CD4-positive, alpha-beta T cell (primary cell): ENCODE measurements around the gene MAP1B. TPM values are rescaled to one million over a fixed set of nuclear protein-coding genes. Genes with fewer than 3 reads are reported as not detected.

ENCODE experiments used
- ATAC-seq: fragments of 200-7000 bp; cut with Tn5 transposase; one replicate; pipeline ENCODE4 v1.10.0; 2022; ENCODE audit warnings: mild to moderate bottlenecking; ENCODE audit not compliant: poor library complexity
- CTCF ChIA-PET: fragments of 350-600 bp; sonication (Branson Sonifier 250); formaldehyde crosslinking; loops from one replicate; lab custom pipeline; 2021; ENCODE audit warnings: antibody characterized with exemption, inconsistent platforms; lab: Charles Lee
- POLR2A ChIA-PET: fragments of 350-600 bp; sonication (Branson Sonifier 250); formaldehyde crosslinking; loops from one replicate; lab custom pipeline; 2021; ENCODE audit warnings: antibody characterized with exemption, inconsistent platforms; lab: Charles Lee
- DNase-seq, 14 experiments: peaks; one replicate each; pipeline ENCODE4 v3.0.0-alpha.2; 2013 to 2020; ENCODE audit warnings: mixed read lengths in 2 of 14
- H3K27ac ChIP-seq, 2 donors: one replicate each; pipeline versions ENCODE4 v1.5.1 to v1.7.0; 2013; ENCODE audit warnings: low read length in 2 of 2, low read depth in 1 of 2, mild to moderate bottlenecking in 1 of 2
- H3K27me3 ChIP-seq, 2 experiments: 1 replicate in 1 of 2; 2 replicates in 1 of 2; pipeline versions ENCODE4 v1.6.1 to v1.7.0; 2013; ENCODE audit warnings: low read length in 2 of 2, control low read depth in 1 of 2, mild to moderate bottlenecking in 1 of 2, moderate library complexity in 1 of 2; ENCODE audit not compliant: insufficient read depth in 2 of 2, control insufficient read depth in 1 of 2
- H3K36me3 ChIP-seq: one replicate; pipeline ENCODE4 v1.6.1; 2013; ENCODE audit warnings: low read length, control low read depth; ENCODE audit not compliant: insufficient read depth
- H3K4me1 ChIP-seq: one replicate; pipeline ENCODE4 v1.6.1; 2013; ENCODE audit warnings: low read length, control low read depth; ENCODE audit not compliant: insufficient read depth
- H3K4me3 ChIP-seq: one replicate; pipeline ENCODE4 v1.5.1; 2013; ENCODE audit warnings: mild to moderate bottlenecking, low read length, moderate library complexity
- H3K9me3 ChIP-seq, 2 experiments: 1 replicate in 1 of 2; 2 replicates in 1 of 2; pipeline versions ENCODE4 v1.6.1 to v1.7.0; 2013; ENCODE audit warnings: low read length in 2 of 2, mild to moderate bottlenecking in 2 of 2, control low read depth in 1 of 2, moderate library complexity in 1 of 2; ENCODE audit not compliant: control insufficient read depth in 1 of 2, insufficient read depth in 1 of 2
- H3K27ac Mint-ChIP-seq: one replicate; pipeline ENCODE4 v1.8.0; 2020; ENCODE audit warnings: mixed read lengths
- H3K27me3 Mint-ChIP-seq: one replicate; pipeline ENCODE4 v1.8.0; 2021; ENCODE audit warnings: mixed read lengths
- H3K36me3 Mint-ChIP-seq: one replicate; pipeline ENCODE4 v1.8.0; 2021; ENCODE audit warnings: low read depth, mixed read lengths
- H3K4me1 Mint-ChIP-seq: one replicate; pipeline ENCODE4 v1.8.0; 2021; ENCODE audit warnings: low read depth, mixed read lengths
- H3K4me3 Mint-ChIP-seq: one replicate; pipeline ENCODE4 v1.8.0; 2020; ENCODE audit warnings: mild to moderate bottlenecking, mixed read lengths
- H3K9me3 Mint-ChIP-seq: one replicate; pipeline ENCODE4 v1.8.0; 2020; ENCODE audit warnings: mixed read lengths
- CTCF ChIP-seq: fragments of 200-600 bp; IDR thresholded peaks from one replicate; pipeline ENCODE4 v1.8.0; 2022; ENCODE audit warnings: antibody characterized with exemption, mild to moderate bottlenecking
- intact Hi-C, 2 experiments: fragments of 100-400 bp; cut with DNase I in 1 of 2; cut with micrococcal nuclease in 1 of 2; formaldehyde crosslinking; loops; one replicate each; pipeline versions ENCODE4 v1.15.1 to v1.9.0; 2023 to 2025; cut with DNase I, micrococcal nuclease
- polyA plus RNA-seq, 2 donors: library from polyadenylated mRNA; unstranded; fragments of 120-200 nt; gene quantifications; one replicate each; pipeline ENCODE4 v1.2.1, GENCODE V29; 2013
- total RNA-seq, 174 experiments: library from RNA in 2 of 174; stranded (reverse) in 2 of 174; gene quantifications; one replicate each; pipeline ENCODE4 v1.2.3 and lab custom pipeline; 2021 to 2026

The MAP1B gene
- total RNA-seq (under 1 TPM; 0.03 to 0.06 TPM), total RNA-seq (lab: John Stamatoyannopoulos, UW) (0 to 6.1 (median 0) reads per million in 172 experiments)
- 0.01 TPM for polyA plus RNA-seq (2013, experiment 1 of 2)
- polyA plus RNA-seq (2013, experiment 2 of 2) = 0.75 TPM

- Histone ChIP-seq H3K36me3 (no peaks in the 10 kb centered on the region), H3K27ac (no peak within 1 kb of the TSS), H3K27me3 (peaks cover 32 to 52% of the 10 kb centered on the region in 2 experiments), H3K4me3 (no peak within 1 kb of the TSS), H3K4me1 (peaks cover 15% of the 10 kb centered on the region), H3K9me3 (no peaks in the 10 kb centered on the region)
- Mint-ChIP-seq H3K9me3 (no peaks in the 10 kb centered on the region), H3K27ac (no peak within 1 kb of the TSS), H3K27me3 (peaks cover 67% of the 10 kb centered on the region), H3K36me3 (no peaks in the 10 kb centered on the region), H3K4me1 (peaks cover 9% of the 10 kb centered on the region), H3K4me3 (no peak within 1 kb of the TSS)
- intact Hi-C loops = no loop called here
- DNase-seq = no peak
- ATAC-seq = no peak
- ChIA-PET POLR2A (no interaction called here), CTCF (no interaction called here)
- TF ChIP-seq CTCF = no peak
Measured at GRCh38 chr5:72107131-72107900, at the start of gene MAP1B. Gene MAP1B, plus strand, starts transcription at chr5:72107475. Its CDS starts 57 bp downstream, at chr5:72107532.

GRCh38 chr5:72057816-72058215, 49.5 kb upstream of the MAP1B start:
- H3K4me3 ChIP-seq = no peak overlapping the region
- no peaks in the 10 kb centered on the region for H3K9me3 ChIP-seq
- ATAC-seq = no peak
- ChIA-PET CTCF (no interaction called here), POLR2A (no interaction called here)
- Mint-ChIP-seq H3K9me3 (no peaks in the 10 kb centered on the region), H3K36me3 (no peaks in the 10 kb centered on the region), H3K27ac (no peak overlapping the region), H3K4me3 (no peak overlapping the region), H3K4me1 (no peaks in the 10 kb centered on the region), H3K27me3 (peaks cover 24% of the 10 kb centered on the region)
- H3K4me1 ChIP-seq = no peaks in the 10 kb centered on the region
- no peaks in the 10 kb centered on the region for H3K36me3 ChIP-seq
- no peak overlapping the region for H3K27ac ChIP-seq
- intact Hi-C loops = no loop called here
- TF ChIP-seq CTCF = no peak
- H3K27me3 ChIP-seq = peaks cover 0 to 2% of the 10 kb centered on the region in 2 experiments
- no peak for DNase-seq

GRCh38 chr5:72063219-72063819, 44.0 kb upstream of the MAP1B start:
- H3K27me3 ChIP-seq = peaks cover 0 to 9% of the 10 kb centered on the region in 2 experiments
- no peaks in the 10 kb centered on the region for H3K9me3 Mint-ChIP-seq
- H3K36me3 ChIP-seq = no peaks in the 10 kb centered on the region
- ChIA-PET POLR2A (no interaction called here), CTCF (no interaction called here)
- H3K27ac ChIP-seq = no peak overlapping the region
- intact Hi-C loops = no loop called here
- no peak overlapping the region for H3K4me3 ChIP-seq
- no peak for TF ChIP-seq CTCF
- H3K4me1 Mint-ChIP-seq = no peaks in the 10 kb centered on the region
- H3K27ac Mint-ChIP-seq = no peak overlapping the region
- no peak overlapping the region for H3K4me3 Mint-ChIP-seq
- no peaks in the 10 kb centered on the region for H3K9me3 ChIP-seq
- ATAC-seq (no peak), DNase-seq (no peak)
- no peaks in the 10 kb centered on the region for H3K4me1 ChIP-seq
- no peaks in the 10 kb centered on the region for H3K36me3 Mint-ChIP-seq
- H3K27me3 Mint-ChIP-seq = peaks cover 17% of the 10 kb centered on the region
